ENCODE results near the gene ATR.

Gene ATR

DNA sequence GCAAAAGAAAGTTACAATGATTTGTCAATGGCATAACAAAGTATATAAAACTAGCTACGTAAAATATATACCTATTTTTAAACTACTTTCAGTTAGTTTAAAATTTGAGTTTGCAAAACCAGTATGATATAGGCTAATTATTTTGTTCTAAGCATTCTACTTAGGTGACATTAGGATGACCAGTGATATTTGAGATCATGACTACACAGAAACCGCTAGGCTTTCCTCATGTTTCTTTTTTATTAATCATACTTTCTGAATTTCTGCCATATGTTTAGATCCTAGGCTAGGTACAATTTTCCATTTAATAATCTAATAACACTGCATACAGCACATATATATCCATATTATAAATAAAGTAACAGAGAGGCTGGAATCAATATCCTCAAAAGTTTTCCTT is 78.3 kb downstream of the ATR start:
- TF ChIP-seq, protein P1, sequence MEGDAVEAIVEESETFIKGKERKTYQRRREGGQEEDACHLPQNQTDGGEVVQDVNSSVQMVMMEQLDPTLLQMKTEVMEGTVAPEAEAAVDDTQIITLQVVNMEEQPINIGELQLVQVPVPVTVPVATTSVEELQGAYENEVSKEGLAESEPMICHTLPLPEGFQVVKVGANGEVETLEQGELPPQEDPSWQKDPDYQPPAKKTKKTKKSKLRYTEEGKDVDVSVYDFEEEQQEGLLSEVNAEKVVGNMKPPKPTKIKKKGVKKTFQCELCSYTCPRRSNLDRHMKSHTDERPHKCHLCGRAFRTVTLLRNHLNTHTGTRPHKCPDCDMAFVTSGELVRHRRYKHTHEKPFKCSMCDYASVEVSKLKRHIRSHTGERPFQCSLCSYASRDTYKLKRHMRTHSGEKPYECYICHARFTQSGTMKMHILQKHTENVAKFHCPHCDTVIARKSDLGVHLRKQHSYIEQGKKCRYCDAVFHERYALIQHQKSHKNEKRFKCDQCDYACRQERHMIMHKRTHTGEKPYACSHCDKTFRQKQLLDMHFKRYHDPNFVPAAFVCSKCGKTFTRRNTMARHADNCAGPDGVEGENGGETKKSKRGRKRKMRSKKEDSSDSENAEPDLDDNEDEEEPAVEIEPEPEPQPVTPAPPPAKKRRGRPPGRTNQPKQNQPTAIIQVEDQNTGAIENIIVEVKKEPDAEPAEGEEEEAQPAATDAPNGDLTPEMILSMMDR (conservative IDR thresholded peaks at IDR 0.05; ENCODE audit: control insufficient read depth, insufficient read depth, low read depth, low read length), result no peak
- peak; percentile 64 for DNase-seq (ENCODE audit: low read depth)
- H3K4me3 ChIP-seq (ENCODE audit: control insufficient read depth, low read depth, low read length), result no peak overlapping the region

DNA sequence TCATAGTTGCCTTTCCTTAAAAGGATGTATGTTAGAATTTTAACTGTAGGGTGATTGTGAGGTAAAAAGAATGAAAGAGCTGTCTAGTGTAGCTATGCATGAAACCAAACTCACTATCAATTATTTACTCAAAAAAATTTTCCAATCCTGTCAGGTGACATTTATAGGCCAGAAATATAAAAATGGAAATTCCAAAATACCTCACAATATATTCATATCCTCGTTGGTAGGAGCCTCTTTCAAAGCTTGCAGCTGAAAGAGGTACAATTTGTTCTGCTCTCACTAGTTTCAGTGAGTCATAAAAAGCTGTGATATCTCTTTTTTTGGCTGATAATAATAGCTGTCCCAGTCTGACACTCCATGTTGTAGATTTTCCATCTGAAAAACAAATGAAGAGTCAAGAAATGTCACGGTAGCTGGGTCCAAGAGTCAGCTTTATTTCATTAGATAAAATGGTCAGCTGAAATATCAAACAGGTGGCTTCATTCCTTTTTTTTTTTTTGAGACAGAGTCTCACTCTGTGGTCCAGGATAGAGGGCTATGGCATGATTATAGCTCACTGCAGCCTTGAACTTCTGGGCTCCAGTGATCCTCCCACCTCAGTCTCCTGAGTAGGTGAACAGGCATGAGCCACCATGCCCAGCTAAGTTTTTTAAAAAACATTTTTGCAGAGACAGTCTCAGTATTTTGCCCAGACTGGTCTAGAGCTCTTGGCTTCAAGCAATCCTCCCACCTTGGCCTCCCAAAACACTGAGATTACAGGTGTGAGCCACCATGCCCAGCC is 79.9 kb downstream of the ATR start:
- peak; percentile 53 for DNase-seq (ENCODE audit: low read depth)
- no peak overlapping the region for H3K4me3 ChIP-seq (ENCODE audit: control insufficient read depth, low read depth, low read length)
- TF ChIP-seq, protein P1 (conservative IDR thresholded peaks at IDR 0.05; ENCODE audit: control insufficient read depth, insufficient read depth, low read depth, low read length), result no peak

DNA sequence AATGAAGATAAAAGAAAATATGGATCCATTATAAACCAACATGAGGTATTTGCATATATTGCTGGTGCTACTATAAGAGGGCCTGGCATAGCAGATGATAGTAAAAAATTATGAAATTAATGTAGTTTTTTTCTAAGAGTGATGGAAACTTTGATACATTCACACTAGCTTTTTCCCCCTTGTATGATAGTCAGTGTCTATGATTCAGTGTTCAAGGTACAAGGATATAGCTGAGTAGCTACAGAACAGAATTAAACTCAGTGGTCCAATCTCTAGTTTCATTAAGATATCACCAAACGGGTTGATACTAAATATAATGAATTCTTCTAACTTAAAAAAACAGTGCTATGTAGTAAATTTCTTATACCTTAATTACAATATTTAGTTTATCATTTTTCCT is 80.8 kb downstream of the ATR start:
- no peak for DNase-seq (ENCODE audit: low read depth)
- TF ChIP-seq, protein P1 (conservative IDR thresholded peaks at IDR 0.05; ENCODE audit: control insufficient read depth, insufficient read depth, low read depth, low read length), result no peak

DNA sequence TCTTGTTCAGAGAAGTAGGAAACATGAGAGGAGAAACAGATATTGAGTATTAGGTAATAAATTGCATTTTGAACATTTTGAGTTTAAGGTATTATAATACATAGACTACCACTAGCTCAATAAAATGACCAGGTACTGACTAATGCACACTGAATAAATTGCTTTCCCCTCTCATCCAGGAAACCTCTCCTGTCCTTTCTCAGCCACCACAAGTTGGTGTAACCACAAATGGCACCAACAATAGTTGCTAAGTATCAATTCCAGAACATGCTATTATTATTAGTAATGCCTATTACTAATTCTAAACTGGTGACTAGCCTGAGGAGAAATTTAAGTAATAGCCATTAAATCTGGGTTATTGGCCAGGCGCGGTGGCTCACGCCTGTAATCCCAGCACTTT is 83.4 kb downstream of the ATR start:
- TF ChIP-seq, protein P1 (conservative IDR thresholded peaks at IDR 0.05; ENCODE audit: control insufficient read depth, insufficient read depth, low read depth, low read length), result no peak
- no peak overlapping the region for H3K4me3 ChIP-seq (ENCODE audit: control insufficient read depth, low read depth, low read length)
- DNase-seq (ENCODE audit: low read depth), result peak; percentile 30

More for the DNA sequence above, 80.8 kb downstream of the ATR start:
- H3K4me3 ChIP-seq (ENCODE audit: control insufficient read depth, low read depth, low read length), result no peak overlapping the region

DNA sequence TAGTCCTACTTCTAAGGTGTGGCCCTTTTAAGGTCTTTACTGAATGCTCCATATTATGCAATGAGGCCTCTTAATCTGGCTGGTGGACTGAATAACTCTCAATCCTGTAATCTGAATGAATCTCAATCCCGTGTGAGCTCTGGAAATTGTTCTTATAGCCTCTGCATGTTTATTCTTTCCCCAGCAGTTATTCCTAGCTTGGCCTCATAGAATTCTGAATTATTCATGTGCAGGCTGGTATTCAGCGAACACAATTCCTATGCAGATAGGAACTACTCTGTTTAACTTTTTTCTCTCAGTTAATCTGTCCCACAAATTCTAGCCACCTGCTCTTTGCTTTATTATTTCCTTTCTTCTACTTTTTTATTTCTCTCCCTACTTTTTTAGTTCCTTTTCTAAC is 86.3 kb downstream of the ATR start:
- TF ChIP-seq, protein P1 (conservative IDR thresholded peaks at IDR 0.05; ENCODE audit: control insufficient read depth, insufficient read depth, low read depth, low read length), result no peak
- no peak overlapping the region for H3K4me3 ChIP-seq (ENCODE audit: control insufficient read depth, low read depth, low read length)
- DNase-seq (ENCODE audit: low read depth), result no peak

DNA sequence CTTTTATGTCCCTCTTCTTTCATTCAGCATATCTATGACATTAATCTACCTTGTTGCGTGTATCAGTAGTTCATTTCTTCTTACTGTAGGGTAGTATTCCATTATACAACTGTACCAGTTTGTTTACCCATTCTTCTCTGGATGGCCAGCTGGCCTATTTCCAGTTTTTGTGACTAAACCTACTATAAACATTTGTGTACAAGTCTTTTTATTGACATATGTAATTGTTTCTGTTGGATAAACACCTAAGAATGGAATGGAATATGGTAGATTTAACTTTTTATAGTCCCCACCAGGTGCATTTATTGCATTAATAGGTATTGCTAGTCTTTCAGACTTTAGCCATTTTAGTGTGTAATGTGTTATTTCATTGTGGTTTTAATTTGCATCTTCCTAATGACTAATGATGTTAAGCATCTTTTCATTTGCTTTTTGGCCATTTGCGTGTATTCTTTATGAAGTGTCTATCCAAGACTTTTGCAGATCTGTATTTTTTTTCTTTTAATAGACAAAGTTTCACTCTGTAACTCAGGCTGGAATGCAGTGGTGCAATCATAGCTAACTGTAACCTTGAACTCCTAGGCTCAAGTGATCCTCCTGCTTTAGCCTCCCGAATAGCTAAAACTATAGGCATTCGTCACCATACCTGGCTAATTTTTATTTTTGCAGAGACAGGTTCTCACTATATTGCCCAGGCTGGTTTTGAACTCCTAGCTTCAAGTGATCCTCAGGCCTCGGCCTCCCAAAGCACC is 88.8 kb downstream of the ATR start:
- H3K4me3 ChIP-seq (ENCODE audit: control insufficient read depth, low read depth, low read length), result no peak overlapping the region
- DNase-seq (ENCODE audit: low read depth), result peak; percentile 8

More for the DNA sequence above, 88.8 kb downstream of the ATR start:
- TF ChIP-seq, protein P1 (conservative IDR thresholded peaks at IDR 0.05; ENCODE audit: control insufficient read depth, insufficient read depth, low read depth, low read length), result no peak
